IMR-90 (cell line): Measurements from ENCODE around the gene TWIST2. TPM values are rescaled to one million over a fixed set of nuclear protein-coding genes. Genes with fewer than 3 reads are reported as not detected.

Source experiments
- ATAC-seq: fragments of 200-7000 bp; cut with Tn5 transposase; 2 replicates; pipeline ENCODE4 v1.9.1; 2020; ENCODE audit warnings: low read depth, mild to moderate bottlenecking, moderate library complexity
- BruUV-seq: library from RNA; stranded (reverse); fragments of 400-500 nt; replicated peaks from 2 replicates; lab custom pipeline; 2021; lab: Mats Ljungman, UMichigan
- CTCF ChIA-PET: fragments of 300-600 bp; formaldehyde crosslinking; extraction: SDS; loops from one replicate; lab custom pipeline; 2021; ENCODE audit warnings: antibody characterized with exemption; lab: Yijun Ruan, JAX
- POLR2A ChIA-PET: fragments of 300-600 bp; sonication (Branson Sonifier 250); formaldehyde crosslinking; loops from one replicate; lab custom pipeline; 2022; ENCODE audit warnings: antibody characterized with exemption; ENCODE audit not compliant: unreplicated experiment; lab: Charles Lee
- DNase-seq: peaks from one replicate; pipeline ENCODE4 v3.0.0; 2013
- H2AFZ ChIP-seq: replicated peaks from 2 replicates; pipeline ENCODE3; 2013; ENCODE audit warnings: low read length, mild to moderate bottlenecking; ENCODE audit not compliant: poor library complexity
- H2AK5ac ChIP-seq: 2 replicates; pipeline ENCODE4 v1.6.1; 2013; ENCODE audit warnings: low read depth, low read length, inconsistent platforms
- H2AK9ac ChIP-seq: replicated peaks from 2 replicates; pipeline ENCODE3; 2013; ENCODE audit warnings: mild to moderate bottlenecking, low read depth, low read length, moderate library complexity; ENCODE audit not compliant: poor library complexity
- H2BK120ac ChIP-seq: 2 replicates; pipeline ENCODE4 v1.6.1; 2013; ENCODE audit warnings: low read depth, low read length, inconsistent platforms
- H2BK15ac ChIP-seq: 3 replicates; pipeline ENCODE4 v1.6.1; 2013; ENCODE audit warnings: low read depth, low read length, inconsistent platforms
- H2BK20ac ChIP-seq: 2 replicates; pipeline ENCODE4 v1.6.1; 2013; ENCODE audit warnings: low read depth, mild to moderate bottlenecking, inconsistent platforms, low read length, moderate library complexity
- H2BK5ac ChIP-seq: 2 replicates; pipeline ENCODE4 v1.6.1; 2013; ENCODE audit warnings: mild to moderate bottlenecking, low read depth, low read length, inconsistent platforms; ENCODE audit not compliant: poor library complexity, severe bottlenecking
- H3K14ac ChIP-seq: replicated peaks from 2 replicates; pipeline ENCODE4 v1.6.1; 2013; ENCODE audit warnings: low read depth, low read length, inconsistent platforms
- H3K18ac ChIP-seq: 2 replicates; pipeline ENCODE4 v1.6.1; 2013; ENCODE audit warnings: low read depth, low read length, control low read depth
- H3K23ac ChIP-seq: 2 replicates; pipeline ENCODE4 v1.6.1; 2013; ENCODE audit warnings: low read depth, low read length, inconsistent platforms
- H3K27ac ChIP-seq: 2 replicates; pipeline ENCODE4 v1.5.1; 2013; ENCODE audit warnings: mild to moderate bottlenecking, control low read depth, low read length; ENCODE audit not compliant: insufficient read depth
- H3K27me3 ChIP-seq: 2 replicates; pipeline ENCODE4 v1.6.1; 2013; ENCODE audit warnings: low read length; ENCODE audit not compliant: control insufficient read depth, insufficient read depth
- H3K36me3 ChIP-seq: 2 replicates; pipeline ENCODE4 v1.6.1; 2013; ENCODE audit warnings: low read length, mixed read lengths; ENCODE audit not compliant: control insufficient read depth, insufficient read depth
- H3K4ac ChIP-seq: 2 replicates; pipeline ENCODE4 v1.6.1; 2013; ENCODE audit warnings: low read depth, low read length, inconsistent platforms
- H3K4me1 ChIP-seq: 2 replicates; pipeline ENCODE4 v1.6.1; 2013; ENCODE audit warnings: low read length, mixed read lengths; ENCODE audit not compliant: control insufficient read depth, insufficient read depth
- H3K4me2 ChIP-seq: 2 replicates; pipeline ENCODE4 v1.6.1; 2013; ENCODE audit warnings: low read depth, mild to moderate bottlenecking, control low read depth, low read length, moderate library complexity
- H3K4me3 ChIP-seq: 2 replicates; pipeline ENCODE4 v1.5.1; 2013; ENCODE audit warnings: low read depth, mild to moderate bottlenecking, control low read depth, low read length, moderate library complexity; ENCODE audit not compliant: insufficient read depth
- H3K56ac ChIP-seq: 2 replicates; pipeline ENCODE4 v1.6.1; 2013; ENCODE audit warnings: low read length, inconsistent platforms; ENCODE audit not compliant: insufficient read depth; ENCODE audit errors: extremely low read depth
- H3K79me1 ChIP-seq, 2 experiments: 2 replicates each; pipeline ENCODE4 v1.6.1; 2013; ENCODE audit warnings: low read length in 2 of 2, inconsistent platforms in 1 of 2, low read depth in 1 of 2
- H3K9ac ChIP-seq: 2 replicates; pipeline ENCODE4 v1.6.1; 2013; ENCODE audit warnings: low read depth, low read length, control low read depth
- H3K9me1 ChIP-seq: 2 replicates; pipeline ENCODE4 v1.6.1; 2013; ENCODE audit warnings: low read length, inconsistent platforms; ENCODE audit not compliant: insufficient read depth
- H3K9me3 ChIP-seq: 2 replicates; pipeline ENCODE4 v1.6.1; 2013; ENCODE audit warnings: low read length; ENCODE audit not compliant: control insufficient read depth, insufficient read depth
- H4K20me1 ChIP-seq: 2 replicates; pipeline ENCODE4 v1.6.1; 2013; ENCODE audit warnings: low read length, inconsistent platforms; ENCODE audit not compliant: insufficient read depth
- H4K5ac ChIP-seq: 2 replicates; pipeline ENCODE4 v1.6.1; 2013; ENCODE audit warnings: mild to moderate bottlenecking, low read depth, low read length, control low read depth
- H4K8ac ChIP-seq, 2 experiments: 2 replicates each; pipeline ENCODE4 v1.6.1; 2013; ENCODE audit warnings: low read depth in 2 of 2, low read length in 2 of 2, control low read depth in 1 of 2, inconsistent platforms in 1 of 2
- H4K91ac ChIP-seq: 2 replicates; pipeline ENCODE4 v1.6.1; 2013; ENCODE audit warnings: low read depth, low read length, inconsistent platforms; ENCODE audit not compliant: insufficient read depth
- BHLHE40 ChIP-seq: fragments of 150-350 bp; IDR thresholded peaks from 2 replicates; pipeline ENCODE4 v1.6.1; 2016; ENCODE audit warnings: mild to moderate bottlenecking, low read depth, low read length
- CEBPB ChIP-seq: IDR thresholded peaks from 2 replicates; pipeline ENCODE4 v1.6.1; 2012; ENCODE audit warnings: low read depth, low read length, improper control_type of control experiment
- RAD21 ChIP-seq: IDR thresholded peaks from 2 replicates; pipeline ENCODE4 v1.6.1; 2012; ENCODE audit warnings: low read length, improper control_type of control experiment
- RFX5 ChIP-seq: IDR thresholded peaks from 2 replicates; pipeline ENCODE4 v1.8.0; 2012; ENCODE audit warnings: low read depth, mild to moderate bottlenecking, low read length, moderate library complexity
- WGBS, 2 experiments: methylation state at CpG; one replicate each; pipeline versions ENCODE4 v1.1.5 to v1.1.7; 2013; ENCODE audit warnings: missing lambda C conversion rate in 2 of 2; ENCODE audit not compliant: insufficient read length in 1 of 2; ENCODE audit errors: extremely low coverage in 2 of 2; 5-methylcytosine and 5-hydroxymethylcytosine counted together
- dilution Hi-C: fragments of 300-500 bp; cut with HindIII; formaldehyde crosslinking; loops from one replicate; pipeline ENCODE4 v1.14.3; 2018; ENCODE audit warnings: low sequenced_read_pairs; ENCODE audit not compliant: unreplicated experiment
- in situ Hi-C: fragments of 300-500 bp; cut with MboI; formaldehyde crosslinking; loops from 3 replicates; pipeline ENCODE4 v1.14.3; 2019; ENCODE audit warnings: low sequenced_read_pairs, inconsistent platforms, mixed read lengths
- intact Hi-C: fragments of 100-400 bp; cut with micrococcal nuclease; formaldehyde crosslinking; loops from 2 replicates; pipeline ENCODE4 v1.10.0; 2022
- polyA plus RNA-seq, 3 experiments: library from polyadenylated mRNA; depleted of rRNA; stranded (reverse); fragments of >200 nt; gene quantifications; 2 replicates each; pipeline ENCODE4 v1.2.3, GENCODE V29; 2012; ENCODE audit warnings: low replicate concordance in 1 of 3
- total RNA-seq: library from RNA; depleted of rRNA; stranded (reverse); fragments of >200 nt; gene quantifications from 2 replicates; pipeline ENCODE4 v1.2.3, GENCODE V29; 2012

Gene TWIST2
- total and polyA plus RNA-seq, 2 of the 4 experiments (the other 2 are of a cell fraction) = 9.3 to 33.6 TPM

- Histone ChIP-seq H3K4ac (no peak overlapping the region), H2BK20ac (no peak overlapping the region), H4K20me1 (peaks cover 10% of the 10 kb centered on the region), H2BK15ac (no peak overlapping the region), H2AFZ (no peak overlapping the region), H4K91ac (no peak overlapping the region), H3K27ac (no peak overlapping the region), H2AK5ac (no peak overlapping the region), H3K56ac (no peak overlapping the region), H3K36me3 (peaks cover 21% of the 10 kb centered on the region), H3K14ac (no peak overlapping the region), H3K18ac (no peak overlapping the region), H3K4me1 (peaks cover 15% of the 10 kb centered on the region), H2BK120ac (no peak overlapping the region), H2AK9ac (no peak overlapping the region), H4K5ac (no peak overlapping the region), H3K27me3 (no peaks in the 10 kb centered on the region), H3K9me3 (no peaks in the 10 kb centered on the region), H3K9ac (no peak overlapping the region), H2BK5ac (no peak overlapping the region), H3K4me3 (no peak overlapping the region), H4K8ac (no peak overlapping the region), H3K9me1 (peaks cover 2% of the 10 kb centered on the region; the same call in 1 of the 2 replicates), H3K4me2 (no peak overlapping the region), H3K23ac (no peak overlapping the region), H3K79me1 (peaks cover 38 to 63% of the 10 kb centered on the region in 2 experiments)
- no peak for TF ChIP-seq BHLHE40
- TF ChIP-seq RFX5 = no peak
- TF ChIP-seq RAD21 = no peak
- no peak for TF ChIP-seq CEBPB
- in situ Hi-C loops = no loop called here
- no TSS peak for BruUV-seq
- ChIA-PET CTCF (no interaction called here), POLR2A (no interaction called here)
- intact Hi-C loops = no loop called here
- no CpG with 5 or more reads among the region's 1 CpG for WGBS, 2 experiments
- ATAC-seq (no peak), DNase-seq (no peak)
- dilution Hi-C loops = no loop called here
Observed at GRCh38 chr2:238853218-238853617, 5.3 kb downstream of the TWIST2 start.
